Measurements from ENCODE around the gene TDRKH.

Gene TDRKH

GRCh38 chr1:151729157-151729965 lies 60.9 kb downstream of the TDRKH start:
- H3K9me3 Mint-ChIP-seq = no peaks in the 10 kb centered on the region
- no peaks in the 10 kb centered on the region for H3K36me3 Mint-ChIP-seq
- no peak overlapping the region for H3K4me3 Mint-ChIP-seq
- DNase-seq (ENCODE audit: low spot score in 2 of 2) = no peak
- ATAC-seq = no peak
- H3K4me1 Mint-ChIP-seq = no peaks in the 10 kb centered on the region
- no peak overlapping the region for H3K27ac Mint-ChIP-seq

- no peak overlapping the region for H3K27ac Mint-ChIP-seq
- H3K4me1 Mint-ChIP-seq = no peaks in the 10 kb centered on the region
- H3K9me3 Mint-ChIP-seq = no peaks in the 10 kb centered on the region
- H3K36me3 Mint-ChIP-seq = no peaks in the 10 kb centered on the region
- DNase-seq (ENCODE audit: low spot score in 2 of 2) (no peak), ATAC-seq (no peak)
- no peak overlapping the region for H3K4me3 Mint-ChIP-seq
Observed at GRCh38 chr1:151728151-151729054, 61.9 kb downstream of the TDRKH start.

GRCh38 chr1:151723726-151724370 lies 66.5 kb downstream of the TDRKH start:
- DNase-seq (ENCODE audit: low spot score in 2 of 2) (no peak), ATAC-seq (no peak)
- H3K4me3 Mint-ChIP-seq = no peak overlapping the region
- H3K4me1 Mint-ChIP-seq = peaks cover 20% of the 10 kb centered on the region
- H3K36me3 Mint-ChIP-seq = no peaks in the 10 kb centered on the region
- H3K9me3 Mint-ChIP-seq = no peaks in the 10 kb centered on the region
- H3K27ac Mint-ChIP-seq = no peak overlapping the region
